HuH-7.5 (cell line): ENCODE measurements around the gene PLA2G2A.
A peak's percentile ranks its signal among the peaks of the same experiment; 100 is the strongest.
"Not testable (repeated sequence)": the region's sequence is repeated elsewhere in the genome, so short reads cannot be mapped to it uniquely, and the experiment has no call there.

ENCODE experiments used
- DNase-seq: peaks from one replicate; pipeline ENCODE4 v3.0.0; 2011; ENCODE audit warnings: low spot score

The PLA2G2A gene, protein sequence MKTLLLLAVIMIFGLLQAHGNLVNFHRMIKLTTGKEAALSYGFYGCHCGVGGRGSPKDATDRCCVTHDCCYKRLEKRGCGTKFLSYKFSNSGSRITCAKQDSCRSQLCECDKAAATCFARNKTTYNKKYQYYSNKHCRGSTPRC

DNA sequence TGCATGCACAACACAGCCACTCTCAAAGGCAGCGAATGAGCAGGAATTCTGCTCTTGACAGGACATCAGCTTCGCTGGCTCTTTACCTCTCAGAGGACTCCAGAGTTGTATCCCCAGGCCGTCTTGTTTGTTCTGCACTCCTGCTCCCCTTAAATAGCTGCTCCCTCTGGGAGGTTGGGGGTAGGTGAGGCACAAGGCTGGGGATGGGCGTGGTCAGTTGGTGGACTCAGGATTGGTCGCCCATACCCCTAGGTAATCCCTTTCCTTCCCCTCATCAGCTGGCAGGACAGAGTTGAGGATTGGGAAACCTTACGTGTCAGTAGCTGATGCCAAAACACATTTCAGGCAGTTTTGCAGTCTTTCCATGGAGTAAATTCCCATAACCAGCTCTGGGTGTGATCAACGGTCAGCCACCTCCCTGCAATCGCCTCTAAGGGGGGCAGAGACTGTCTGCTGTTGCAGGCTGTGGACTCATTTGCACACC is at the start of gene PLA2G2A:
Gene PLA2G2A, minus strand, starts transcription at position 125 of the 484 bp plus-strand sequence. CDS start 845 bp downstream, outside the sequence.
- DNase-seq = no peak

DNA sequence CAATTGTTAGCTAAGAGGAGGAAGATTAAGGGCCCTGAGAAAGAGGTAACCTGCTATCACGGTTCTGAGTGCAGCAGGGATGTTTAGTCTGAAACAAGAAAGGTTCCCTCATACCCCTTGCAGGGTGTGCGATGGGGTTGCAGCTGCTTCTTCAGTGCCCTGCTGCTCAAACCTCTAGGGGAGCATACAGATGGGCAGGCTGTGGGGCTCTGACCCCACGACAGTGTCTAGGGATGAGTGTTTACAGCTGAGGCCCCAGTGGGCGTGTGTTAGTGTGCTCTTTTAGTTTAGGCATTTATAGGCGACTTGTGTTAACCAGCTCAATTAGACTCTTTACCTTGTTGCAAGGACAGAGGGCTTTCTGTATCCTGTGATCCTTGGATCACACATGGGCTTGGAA is 49.3 kb upstream of the PLA2G2A start:
- no peak for DNase-seq

DNA sequence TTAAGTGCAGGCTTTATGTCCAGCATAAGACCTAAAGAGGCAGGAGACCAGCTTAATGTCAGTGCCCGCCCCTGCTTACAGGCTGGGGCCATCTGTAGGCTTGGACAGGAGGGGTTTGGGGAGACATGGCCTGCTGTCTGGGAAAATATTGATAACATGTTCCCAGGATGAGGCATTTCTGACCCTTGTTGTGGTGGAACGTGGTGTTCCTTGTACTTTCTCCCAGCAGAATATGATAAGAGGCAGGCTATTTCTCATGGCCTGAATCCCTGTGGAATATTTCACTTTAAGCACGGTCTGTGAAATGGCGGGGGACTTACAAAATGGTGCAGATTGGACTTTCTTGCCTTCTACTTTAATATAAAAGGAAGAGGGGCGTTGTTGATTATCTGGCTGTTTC is 48.7 kb upstream of the PLA2G2A start:
- DNase-seq = no peak

DNA sequence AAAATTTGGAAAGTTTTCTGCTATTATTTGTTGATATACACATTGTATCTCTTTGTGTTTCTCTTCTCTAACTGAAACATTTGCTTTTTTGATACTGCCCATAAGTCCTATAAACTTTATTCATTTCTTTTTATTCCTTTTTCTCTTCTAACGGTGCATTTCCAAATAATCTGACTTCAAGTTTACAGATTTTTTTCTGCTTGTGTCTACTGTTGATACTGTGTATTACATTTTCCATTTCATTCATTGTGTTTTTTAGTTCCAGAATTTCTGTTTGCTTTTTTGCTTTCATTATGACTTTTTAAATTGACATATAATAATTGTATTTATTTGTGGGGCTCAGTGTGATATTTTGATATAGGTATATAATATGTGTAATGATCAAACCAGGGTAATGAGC is 38.3 kb upstream of the PLA2G2A start:
- DNase-seq = no peak

DNA sequence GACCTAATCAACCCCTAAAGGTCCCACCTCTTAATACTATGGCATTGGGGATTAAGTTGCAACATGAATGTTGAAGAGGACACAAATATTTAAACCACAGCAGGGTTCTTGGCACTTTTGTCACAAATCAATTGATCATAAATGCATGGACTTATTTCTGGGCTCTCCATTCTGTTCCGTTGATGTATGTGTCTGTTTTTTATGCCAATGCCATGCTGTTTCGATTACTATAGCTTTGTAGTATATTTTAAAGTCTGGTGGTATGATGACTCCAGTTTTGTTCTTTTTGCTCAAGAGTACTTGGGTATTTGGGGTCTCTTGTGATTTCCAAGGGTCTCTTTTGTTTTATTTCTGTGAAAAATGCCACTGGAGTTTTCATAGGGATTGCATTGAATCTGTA is 34.7 kb upstream of the PLA2G2A start:
- no peak for DNase-seq

DNA sequence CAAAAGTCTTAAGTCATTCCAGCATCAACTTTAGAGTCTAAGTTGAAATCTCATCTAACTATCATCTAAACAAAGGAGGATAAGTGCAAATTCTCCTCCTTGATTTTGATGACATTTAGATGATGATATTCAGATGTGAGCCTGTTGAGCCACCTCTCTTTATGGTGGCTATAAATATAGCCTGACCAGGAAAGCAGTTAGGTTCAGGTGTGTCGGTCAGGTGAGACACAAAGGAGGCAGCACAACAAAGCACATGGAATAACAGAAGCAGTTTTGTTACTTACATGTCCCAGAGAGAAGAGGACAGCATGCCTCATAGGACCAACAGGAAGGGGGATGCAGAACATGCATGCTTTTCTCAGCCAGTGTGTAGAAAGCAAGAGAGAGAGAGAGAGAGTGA is 30.6 kb upstream of the PLA2G2A start:
- no peak for DNase-seq

DNA sequence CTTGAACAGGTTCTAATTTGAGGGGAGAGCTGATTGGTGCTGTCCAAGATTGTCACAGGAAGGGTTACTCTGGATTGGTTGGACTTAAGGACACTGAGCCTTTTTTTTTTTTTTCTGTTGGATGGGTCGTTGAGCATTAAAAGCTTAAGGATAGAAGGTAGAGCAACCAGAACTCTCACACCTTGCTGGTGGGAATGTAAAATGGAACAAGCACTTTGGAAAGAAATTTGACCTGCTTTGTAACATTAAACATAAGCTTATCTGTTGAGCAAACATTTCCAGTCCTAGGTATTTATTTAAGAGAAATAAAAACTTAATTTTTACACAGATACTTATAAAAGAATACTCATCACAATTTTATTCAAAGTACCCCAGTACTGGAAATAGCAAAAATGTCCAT is 29.8 kb upstream of the PLA2G2A start:
- no peak for DNase-seq

DNA sequence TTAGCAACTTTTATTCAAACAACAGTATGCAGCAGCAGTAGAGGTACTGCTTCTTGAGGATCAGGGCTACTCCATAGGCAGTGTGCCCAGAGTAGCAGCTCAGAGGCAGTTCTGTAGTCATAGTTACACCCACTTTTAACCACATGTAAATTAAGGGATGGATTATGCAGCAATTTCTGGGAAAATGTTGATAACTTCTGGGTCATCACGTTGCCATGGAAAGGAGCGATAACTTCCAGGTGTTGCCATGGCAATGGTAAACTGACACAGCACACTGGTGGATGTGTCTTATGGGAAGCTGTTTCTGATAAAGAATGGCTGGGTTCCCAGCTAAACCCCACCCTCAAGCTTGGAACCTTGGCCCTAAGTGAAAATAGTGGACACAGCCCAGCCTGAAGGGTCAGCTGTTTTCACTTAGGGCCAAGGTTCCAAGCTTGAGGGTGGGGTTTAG is 29.0 kb upstream of the PLA2G2A start:
- DNase-seq = no peak

DNA sequence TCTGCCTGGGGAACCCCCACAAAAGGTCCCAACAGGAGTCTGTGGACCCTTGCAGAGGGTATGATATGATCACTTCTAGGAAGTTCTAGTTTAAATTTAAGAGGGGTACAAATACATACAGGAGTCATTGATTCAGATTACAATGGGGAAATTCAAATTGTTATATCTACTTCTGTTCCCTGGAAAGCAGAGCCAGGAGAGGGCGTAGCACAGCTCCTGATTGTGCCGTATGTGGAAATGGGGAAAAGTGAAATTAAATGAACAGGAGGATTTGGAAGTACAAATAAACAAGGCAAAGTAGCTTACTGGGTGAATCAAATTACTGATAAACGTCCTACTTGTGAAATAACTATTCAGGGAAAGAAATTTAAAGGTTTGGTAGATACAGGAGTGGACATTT is 19.4 kb upstream of the PLA2G2A start:
- not testable (repeated sequence) for DNase-seq

DNA sequence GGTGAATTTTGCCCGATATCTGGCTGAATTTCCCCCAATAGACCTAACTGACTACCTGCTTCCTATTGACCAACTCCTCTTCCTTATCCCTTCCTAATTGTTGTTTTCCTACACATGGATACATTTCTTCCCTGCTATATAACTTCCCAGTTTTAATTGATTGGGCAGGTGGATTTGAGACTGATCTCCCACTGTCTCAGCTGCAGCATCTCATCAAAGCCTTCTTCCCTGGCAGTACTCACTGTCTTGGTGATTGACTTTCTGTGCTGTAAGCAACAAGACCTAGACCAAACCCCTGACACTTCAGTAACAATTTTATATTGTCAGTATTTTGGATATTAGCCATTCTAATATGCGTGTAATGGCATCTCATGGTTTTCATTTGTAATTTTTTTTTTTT is 11.3 kb upstream of the PLA2G2A start:
- no peak for DNase-seq

DNA sequence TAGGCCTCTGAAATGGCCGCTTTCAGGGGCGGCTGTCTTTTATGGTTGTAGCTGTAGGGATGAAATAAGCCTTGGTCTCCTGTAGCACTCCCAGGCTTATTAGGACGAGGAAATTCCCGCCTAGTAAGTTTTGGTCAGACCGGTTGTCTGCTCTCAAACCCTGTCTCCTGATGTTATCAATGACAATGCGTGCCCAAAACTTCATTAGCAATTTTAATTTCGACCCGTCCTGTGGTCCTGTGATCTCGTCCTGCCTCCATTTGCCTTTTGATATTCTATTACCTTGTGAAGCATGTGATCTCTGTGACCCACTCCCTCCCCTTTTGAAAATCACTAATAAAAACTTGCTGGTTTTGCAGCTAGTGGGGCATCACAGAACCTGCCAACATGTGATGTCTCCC is 10.8 kb upstream of the PLA2G2A start:
- DNase-seq = not testable (repeated sequence)

DNA sequence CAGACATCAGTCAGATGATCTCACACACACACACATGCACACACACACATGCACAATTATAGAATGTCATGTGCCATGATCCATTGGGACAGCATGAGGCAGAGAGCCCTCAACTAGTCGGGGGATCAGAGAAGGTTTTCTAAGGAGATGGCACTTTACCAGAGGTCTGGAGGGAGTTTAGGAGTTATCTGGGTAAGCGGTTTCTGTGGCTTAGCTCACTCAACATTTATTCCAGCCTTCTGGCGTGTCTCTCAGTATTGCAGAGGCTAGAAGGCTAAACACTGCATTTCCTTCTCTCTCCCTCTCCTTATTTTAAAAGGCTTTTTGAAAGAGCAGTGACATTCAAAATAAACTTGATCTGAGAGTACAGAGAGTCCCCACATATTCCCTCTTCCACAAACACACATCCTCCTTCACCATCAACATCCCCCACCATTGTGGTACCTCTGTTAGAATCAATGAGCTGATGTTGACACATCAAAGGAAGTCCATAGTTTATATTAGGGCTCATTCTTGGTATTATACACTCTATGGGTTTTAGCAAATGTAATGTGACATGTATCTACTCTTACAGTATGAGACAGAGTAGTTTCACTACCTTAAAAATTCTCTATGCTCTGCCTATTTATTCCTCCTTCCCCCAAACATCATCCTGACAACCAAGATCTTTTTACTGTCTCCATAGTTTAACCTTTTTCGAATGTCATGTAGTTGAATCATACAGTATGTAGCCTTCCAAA is 9.0 kb upstream of the PLA2G2A start:
- no peak for DNase-seq

DNA sequence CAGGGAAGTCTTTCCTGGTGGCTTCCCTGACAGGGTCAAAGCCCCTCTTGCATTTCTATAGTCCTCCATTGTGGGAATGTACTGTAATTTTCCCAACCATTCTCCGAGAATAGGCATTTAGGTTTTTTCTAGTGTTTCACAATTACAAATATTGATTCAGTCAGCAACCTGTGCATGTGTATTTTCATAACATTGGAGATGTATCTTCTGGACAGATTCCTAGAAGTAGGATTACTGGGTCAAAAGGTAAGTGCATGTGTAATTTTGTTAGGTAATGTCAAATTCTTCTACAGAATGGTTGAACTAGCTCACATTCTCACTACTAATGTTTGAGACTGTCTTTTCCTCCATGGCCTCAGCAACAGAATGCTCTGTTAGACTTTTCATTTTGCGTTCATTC is 8.3 kb upstream of the PLA2G2A start:
- DNase-seq = no peak

DNA sequence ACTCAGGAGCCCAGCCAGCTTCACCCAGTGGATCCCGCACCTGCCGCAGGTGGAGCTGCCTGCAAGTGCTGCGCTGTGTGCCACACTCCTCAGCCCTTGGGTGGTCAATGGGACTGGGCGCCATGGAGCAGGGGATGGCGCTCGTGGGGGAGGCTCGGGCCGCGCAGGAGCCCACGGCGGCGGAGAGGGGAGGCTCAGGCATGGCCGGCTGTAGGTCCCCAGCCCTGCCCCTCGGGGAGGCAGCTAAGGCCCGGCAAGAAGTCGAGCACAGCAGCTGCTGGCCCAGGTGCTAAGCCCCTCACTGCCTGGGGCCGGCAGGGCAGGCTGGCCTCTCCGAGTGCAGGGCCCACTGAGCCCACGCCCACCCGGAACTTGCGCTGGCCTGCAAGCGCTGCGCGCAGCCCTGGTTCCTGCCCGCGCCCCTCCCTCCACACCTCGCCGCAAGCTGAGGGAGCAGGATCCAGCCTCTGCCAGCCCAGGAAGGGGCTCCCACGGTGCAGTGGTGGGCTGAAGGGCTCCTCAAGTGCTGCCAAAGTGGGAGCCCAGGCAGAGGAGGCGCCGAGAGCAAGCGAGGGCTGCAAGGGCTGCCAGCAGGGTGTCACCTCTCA is 5.1 kb upstream of the PLA2G2A start:
- DNase-seq = not testable (repeated sequence)

DNA sequence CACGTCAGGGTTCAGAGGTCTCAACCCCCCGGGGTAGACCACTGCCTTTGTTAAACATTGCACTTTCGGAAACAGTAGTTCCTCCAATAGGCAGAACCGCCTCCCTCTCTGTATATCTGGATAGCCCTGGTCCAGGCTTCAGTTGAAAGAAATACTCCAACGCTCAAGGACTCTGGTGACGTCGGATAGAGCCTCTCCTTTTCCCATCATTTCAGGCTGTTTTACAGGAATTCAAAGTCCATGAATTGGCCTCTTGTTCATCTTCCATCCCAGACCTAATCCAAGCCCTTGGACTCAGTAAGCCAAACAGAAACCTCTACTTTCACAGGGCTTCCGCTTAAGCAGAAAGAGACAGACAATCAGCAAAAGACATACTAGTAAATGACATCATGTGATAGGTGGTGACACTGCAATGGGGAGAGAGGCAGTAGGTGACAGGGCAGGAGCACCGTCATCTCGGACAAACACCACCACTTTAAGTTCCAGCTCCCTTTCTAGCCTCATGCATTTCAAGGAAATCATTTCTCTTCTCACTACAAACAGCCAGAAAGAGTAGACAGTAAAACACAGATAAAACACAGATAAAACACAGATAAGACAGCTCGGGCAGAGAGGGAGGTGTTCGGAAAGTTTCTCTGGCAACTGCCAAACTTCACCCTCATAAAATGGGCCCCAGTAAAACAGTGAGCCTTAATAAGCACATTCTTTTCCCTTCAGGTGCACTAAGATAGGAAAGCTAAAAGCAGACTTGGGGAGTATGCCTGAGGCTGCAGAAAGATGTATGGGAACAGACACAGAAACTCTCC is 2.3 kb upstream of the PLA2G2A start:
- no peak for DNase-seq

DNA sequence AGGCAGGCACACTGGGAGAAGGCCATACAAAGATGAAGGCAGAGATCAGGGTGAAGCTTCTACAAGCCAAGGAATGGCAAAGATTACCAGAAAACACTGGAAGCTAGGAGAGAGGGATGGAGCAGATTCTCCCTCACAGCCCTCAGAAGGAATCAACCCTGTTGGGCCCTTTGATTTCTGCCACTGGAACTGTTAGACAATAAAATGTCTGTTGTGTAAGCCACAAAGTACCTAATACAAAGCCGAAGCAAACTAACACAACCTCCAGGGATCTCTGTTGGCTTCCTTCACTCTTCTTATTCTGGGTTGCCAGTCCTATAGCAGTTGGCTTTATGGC is 1.7 kb upstream of the PLA2G2A start:
- DNase-seq = no peak

DNA sequence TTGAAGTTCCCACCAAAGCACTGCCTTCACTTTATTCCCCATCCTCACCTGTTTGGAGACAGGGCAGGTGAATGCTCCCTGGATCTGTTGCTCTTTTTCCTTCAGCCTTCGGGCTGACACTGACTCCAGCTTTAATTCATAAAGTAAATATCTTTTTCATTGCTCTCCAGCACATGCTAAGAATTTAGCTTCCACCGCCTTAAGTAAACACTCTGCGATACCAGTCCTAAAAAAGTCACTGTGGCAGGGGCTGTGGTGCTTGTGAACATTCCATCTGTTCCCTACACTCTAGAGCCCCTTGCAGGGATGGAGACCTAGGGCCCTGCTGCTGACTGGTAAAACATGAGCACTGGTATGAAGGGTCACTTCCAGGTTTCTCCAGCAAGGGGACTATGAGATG is 896 bp upstream of the PLA2G2A start:
- no peak for DNase-seq

DNA sequence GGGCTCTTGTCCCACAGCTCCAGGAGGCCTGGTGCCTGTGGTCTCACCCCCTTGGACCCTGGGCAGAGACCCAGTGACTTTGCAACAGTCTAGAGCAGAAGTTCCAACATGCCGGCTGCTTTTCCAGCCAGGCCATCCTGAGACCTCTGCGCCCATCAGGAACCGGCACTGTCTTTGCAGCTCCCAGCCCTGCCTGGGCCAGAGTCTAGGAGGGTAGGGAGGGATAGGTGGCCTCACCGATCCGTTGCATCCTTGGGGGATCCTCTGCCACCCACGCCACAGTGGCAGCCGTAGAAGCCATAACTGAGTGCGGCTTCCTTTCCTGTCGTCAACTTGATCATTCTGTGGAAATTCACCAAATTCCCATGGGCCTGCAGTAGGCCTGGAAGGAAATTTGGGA is 1.3 kb downstream of the PLA2G2A start:
- no peak for DNase-seq

DNA sequence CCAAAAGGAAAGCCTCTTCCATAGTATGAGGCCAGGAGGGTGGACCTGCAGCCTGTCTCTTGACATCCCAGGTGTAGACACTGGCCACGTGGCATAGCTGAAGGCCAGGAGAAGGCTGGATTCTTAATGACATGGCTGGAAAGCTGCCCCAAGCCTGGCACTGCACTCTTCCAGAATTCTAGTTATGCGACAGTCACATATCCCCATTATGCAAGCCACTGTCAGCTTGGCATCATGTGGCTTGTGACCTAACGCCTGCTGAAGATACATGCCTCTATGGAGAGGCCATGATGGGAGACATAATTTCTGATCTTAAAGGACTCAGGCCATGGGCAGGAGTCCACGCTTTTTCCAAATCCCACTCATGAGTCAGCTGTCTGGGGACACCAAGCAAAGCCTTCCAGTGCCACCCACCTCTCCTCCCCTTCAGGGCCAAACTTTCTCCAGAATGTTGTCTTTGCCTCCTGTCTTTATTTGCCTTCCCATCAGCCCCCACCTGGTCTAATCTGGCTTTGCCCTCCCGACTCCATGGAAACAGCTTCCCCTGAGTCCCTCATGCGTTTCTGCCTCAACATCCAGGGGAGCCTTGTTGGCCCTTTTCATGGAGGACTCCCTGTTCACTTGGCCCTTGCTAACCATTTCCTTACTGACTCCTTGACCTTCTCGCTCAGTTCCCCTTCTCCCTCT is 3.0 kb downstream of the PLA2G2A start:
- no peak for DNase-seq

DNA sequence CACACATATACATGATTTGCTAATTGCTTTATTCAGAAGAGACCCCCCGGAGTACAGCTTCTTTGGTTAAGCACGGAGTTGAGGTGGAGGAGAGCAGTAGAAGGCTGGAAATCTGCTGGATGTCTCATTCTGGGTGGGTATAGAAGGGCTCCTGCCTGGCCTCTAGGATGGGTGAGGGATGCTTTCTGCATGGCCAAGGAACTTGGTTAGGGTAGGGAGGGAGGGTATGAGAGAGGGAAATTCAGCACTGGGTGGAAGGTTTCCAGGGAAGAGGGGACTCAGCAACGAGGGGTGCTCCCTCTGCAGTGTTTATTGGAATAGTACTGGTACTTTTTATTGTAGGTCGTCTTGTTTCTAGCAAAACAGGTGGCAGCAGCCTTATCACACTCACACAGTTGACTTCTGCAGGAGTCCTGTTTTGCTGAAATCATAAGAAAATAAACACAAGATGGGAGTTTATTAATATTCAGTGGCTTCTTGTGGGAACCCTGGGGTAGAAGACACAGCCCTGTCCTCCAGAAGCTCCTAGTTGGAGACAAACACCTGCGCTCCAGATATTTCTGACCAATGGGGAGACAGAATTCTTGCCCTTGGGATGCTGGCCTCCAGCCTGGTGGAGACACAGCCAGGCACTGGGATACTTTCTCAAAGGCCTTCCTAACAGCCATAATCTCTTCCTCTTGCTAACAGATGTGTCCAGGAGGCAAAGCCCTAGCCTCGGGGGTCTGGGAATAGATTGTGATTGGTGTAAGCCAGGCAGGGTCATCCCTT is 3.8 kb downstream of the PLA2G2A start:
- no peak for DNase-seq

DNA sequence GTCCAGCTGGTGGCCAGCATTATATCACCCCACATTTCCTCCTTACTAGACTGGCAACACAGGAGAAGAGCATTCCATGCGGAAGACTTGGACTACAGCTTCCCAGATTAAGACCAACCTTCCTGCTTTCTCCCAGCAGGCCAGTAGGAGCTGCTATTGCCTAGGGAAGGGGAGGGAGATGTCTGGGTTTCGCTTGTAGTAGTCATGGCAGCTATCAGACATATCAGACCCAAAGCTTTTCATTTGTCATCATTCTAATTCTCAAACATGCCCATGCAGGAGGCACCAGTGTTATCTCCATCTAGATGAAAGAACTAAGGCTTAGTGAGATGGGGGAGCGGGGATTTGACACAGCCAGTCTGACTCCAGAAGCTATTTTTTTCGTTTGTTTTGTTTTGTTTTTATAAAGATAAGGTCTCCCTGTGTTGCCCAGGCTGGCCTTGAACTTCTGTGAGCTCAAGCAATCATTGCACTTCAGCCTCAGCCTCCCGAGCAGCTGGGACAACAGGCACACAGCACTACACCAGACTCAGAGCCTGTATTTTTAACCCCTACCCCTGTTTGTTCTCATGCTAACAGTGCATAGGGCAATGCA is 4.5 kb downstream of the PLA2G2A start:
- peak; percentile 64 for DNase-seq
